Motor neuron (in vitro differentiated cells): ENCODE data around the gene ZMYM3. TPM values are rescaled to one million over a fixed set of nuclear protein-coding genes. Genes with fewer than 3 reads are reported as not detected.
"Not testable (repeated sequence)": the region's sequence is repeated elsewhere in the genome, so short reads cannot be mapped to it uniquely, and the experiment has no call there.

Source experiments
- ATAC-seq, 8 experiments: fragments of 200-7000 bp; cut with Tn5 transposase; replicated peaks in 6 of 8; 2 replicates each; pipeline ENCODE4 v1.8.0; 2021; ENCODE audit warnings: mild to moderate bottlenecking in 8 of 8, moderate library complexity in 8 of 8
- H3K27ac ChIP-seq, 2 donors: fragments of 250-450 bp; sonication (Bioruptor Pico); 2 replicates each; pipeline ENCODE4 v1.9.0; 2021; ENCODE audit warnings: antibody characterized with exemption in 2 of 2, mild to moderate bottlenecking in 2 of 2, moderate library complexity in 1 of 2
- H3K4me1 ChIP-seq, 2 donors: fragments of 250-450 bp; sonication (Bioruptor Pico); replicated peaks in 1 of 2; 2 replicates each; pipeline ENCODE4 v1.6.1; 2021; ENCODE audit warnings: antibody characterized with exemption in 2 of 2, mild to moderate bottlenecking in 2 of 2, moderate library complexity in 1 of 2
- H3K4me3 ChIP-seq, 5 donors: fragments of 250-450 bp; sonication (Bioruptor Pico); 2 replicates each; pipeline ENCODE4 v1.9.0; 2021; ENCODE audit warnings: antibody characterized with exemption in 5 of 5, mild to moderate bottlenecking in 5 of 5, moderate library complexity in 4 of 5
- WGBS, 10 experiments: fragments of 450-650 bp; shearing (Covaris generic); methylation state at CpG; one replicate each; pipeline ENCODE4 v1.0.0; 2022; 5-methylcytosine and 5-hydroxymethylcytosine counted together
- in situ Hi-C, 9 experiments: fragments of 400-800 bp; cut with MboI; loops; one replicate each; pipeline ENCODE4 v1.15.0; 2021; ENCODE audit warnings: low sequenced_read_pairs in 9 of 9, low pct_unique_long_range_greater_than_20kb in 2 of 9; ENCODE audit not compliant: unreplicated experiment in 9 of 9
- total RNA-seq, 8 experiments: library from RNA; unstranded; fragments of 300-600 nt; gene quantifications; 2 replicates each; pipeline versions ENCODE4 v1.2.3 to v1.2.4, GENCODE V29; 2022

The ZMYM3 gene
- total RNA-seq, result 10 to 100 TPM in 7 of 8 experiments, 1 to 10 TPM in 1; 9.5 to 33.9 (median 26.1) TPM

- peaks cover 14 to 17% of the 10 kb centered on the region in 2 donors for H3K4me1 ChIP-seq
- WGBS, 10 experiments, result 0% methylated on average over 13 of the region's 54 CpGs; no CpG with 5 or more reads in 9 of the 10 experiments
- in situ Hi-C loops, result no loop called here
- peak within 1 kb of the TSS; percentile 85 to 92 for H3K27ac ChIP-seq
- H3K4me3 ChIP-seq, result peak within 1 kb of the TSS; percentile 76 to 99 (median 86)
- ATAC-seq, result peak; percentile 86 to 93 (median 88)
Measured at GRCh38 chrX:71254092-71254963, at the start of gene ZMYM3. Gene ZMYM3, minus strand, starts transcription at chrX:71254140. Its CDS starts 885 bp downstream, at chrX:71253255.

- in situ Hi-C loops, result no loop called here
- H3K27ac ChIP-seq, result no peak overlapping the region
- no peak for ATAC-seq
- no peaks in the 10 kb centered on the region for H3K4me1 ChIP-seq
- 5 to 100% (median 57%) methylated on average over 1 to 4 of the region's 5 CpGs; no CpG with 5 or more reads in 5 of the 10 experiments for WGBS, 10 experiments
- no peak overlapping the region for H3K4me3 ChIP-seq
Measured at GRCh38 chrX:71302461-71303213, 48.7 kb upstream of the ZMYM3 start.

GRCh38 chrX:71301195-71301924 lies 47.4 kb upstream of the ZMYM3 start, which contains the start of gene ITGB1BP2:
Gene ITGB1BP2, plus strand, starts transcription at chrX:71301750. Its CDS starts 57 bp downstream, at chrX:71301807.
- Histone ChIP-seq H3K27ac (no peak within 1 kb of the TSS), H3K4me3 (no peak within 1 kb of the TSS), H3K4me1 (no peaks in the 10 kb centered on the region)
- in situ Hi-C loops, result no loop called here
- ATAC-seq, result peak in 6 of 8 experiments; percentile 6 to 63 (median 30)
- 42 to 83% (median 56%) methylated on average over 1 to 5 of the region's 10 CpGs; no CpG with 5 or more reads in 7 of the 10 experiments for WGBS, 10 experiments

GRCh38 chrX:71300495-71300894 lies 46.6 kb upstream of the ZMYM3 start:
- ATAC-seq, in situ Hi-C loops, H3K4me3 ChIP-seq, H3K4me1 ChIP-seq, H3K27ac ChIP-seq: not testable (repeated sequence)
- WGBS, 10 experiments, result 39 to 93% (median 55%) methylated on average over 2 to 6 of the region's 7 CpGs; no CpG with 5 or more reads in 7 of the 10 experiments

- H3K4me3 ChIP-seq, in situ Hi-C loops, H3K4me1 ChIP-seq, H3K27ac ChIP-seq: not testable (repeated sequence)
- peak in 5 of 8 experiments; percentile 23 to 96 (median 46) for ATAC-seq
- 60% methylated on average over 5 of the region's 7 CpGs; no CpG with 5 or more reads in 9 of the 10 experiments for WGBS, 10 experiments
Measured at GRCh38 chrX:71300064-71300463, 46.1 kb upstream of the ZMYM3 start.

GRCh38 chrX:71298119-71298518 lies 44.2 kb upstream of the ZMYM3 start:
- ATAC-seq, result no peak

GRCh38 chrX:71296806-71297205 lies 42.9 kb upstream of the ZMYM3 start:
- Histone ChIP-seq H3K4me3 (no peak overlapping the region), H3K4me1 (no peaks in the 10 kb centered on the region), H3K27ac (no peak overlapping the region)
- no peak for ATAC-seq
- 65 to 100% methylated on average over 1 to 4 of the region's 6 CpGs; no CpG with 5 or more reads in 8 of the 10 experiments for WGBS, 10 experiments
- in situ Hi-C loops, result no loop called here

More at GRCh38 chrX:71298119-71298518, 44.2 kb upstream of the ZMYM3 start:
- Histone ChIP-seq H3K4me1 (no peaks in the 10 kb centered on the region), H3K27ac (no peak overlapping the region), H3K4me3 (no peak overlapping the region)
- in situ Hi-C loops, result no loop called here
- WGBS, 10 experiments, result 60 to 100% (median 88%) methylated on average over 1 to 3 of the region's 3 CpGs; no CpG with 5 or more reads in 6 of the 10 experiments

GRCh38 chrX:71292669-71293365 lies 38.9 kb upstream of the ZMYM3 start:
- Histone ChIP-seq H3K27ac (no peak overlapping the region), H3K4me1 (peaks cover 0 to 2% of the 10 kb centered on the region in 2 donors), H3K4me3 (no peak overlapping the region)
- in situ Hi-C loops, result no loop called here
- WGBS, 10 experiments, result 0 to 100% (median 71%) methylated on average over 1 to 7 of the region's 7 CpGs; no CpG with 5 or more reads in 4 of the 10 experiments
- ATAC-seq, result peak in 1 of 8 experiments; percentile 24

GRCh38 chrX:71291381-71291780 lies 37.4 kb upstream of the ZMYM3 start:
- ATAC-seq, result peak in 1 of 8 experiments; percentile 18
- WGBS, 10 experiments, result 60 to 100% (median 84%) methylated on average over 2 to 6 of the region's 6 CpGs; no CpG with 5 or more reads in 2 of the 10 experiments
- H3K27ac ChIP-seq, result no peak overlapping the region

GRCh38 chrX:71285929-71286328 lies 32.0 kb upstream of the ZMYM3 start:
- in situ Hi-C loops, result no loop called here
- Histone ChIP-seq H3K4me1 (peaks cover 7 to 14% of the 10 kb centered on the region in 2 donors), H3K4me3 (peak overlapping the region; percentile 62 to 89 (median 68)), H3K27ac (no peak overlapping the region)
- no peak for ATAC-seq

More at GRCh38 chrX:71291381-71291780, 37.4 kb upstream of the ZMYM3 start:
- in situ Hi-C loops, result no loop called here
- Histone ChIP-seq H3K4me3 (no peak overlapping the region), H3K4me1 (peaks cover 2 to 4% of the 10 kb centered on the region in 2 donors)

- in situ Hi-C loops, result no loop called here
- H3K27ac ChIP-seq, result peak within 1 kb of the TSS; percentile 97
- peaks cover 7 to 14% of the 10 kb centered on the region in 2 donors for H3K4me1 ChIP-seq
- 0 to 40% (median 0%) methylated on average over 2 to 11 of the region's 57 CpGs; no CpG with 5 or more reads in 7 of the 10 experiments for WGBS, 10 experiments
- peak; percentile 84 to 92 (median 88) for ATAC-seq
- peak within 1 kb of the TSS; percentile 62 to 89 (median 68) for H3K4me3 ChIP-seq
Measured at GRCh38 chrX:71283403-71284143, 29.6 kb upstream of the ZMYM3 start, which contains the start of gene NONO. Gene NONO, plus strand, starts transcription at chrX:71283635. Its CDS starts 7,003 bp downstream, at chrX:71290638.
